ENCODE results near the gene PRR20D. TPM values are rescaled to one million over a fixed set of nuclear protein-coding genes. Genes with fewer than 3 reads are reported as not detected.
"Not testable (repeated sequence)": the region's sequence is repeated elsewhere in the genome, so short reads cannot be mapped to it uniquely, and the experiment has no call there.

PRR20D gene
- not detected for total RNA-seq (2021; ENCODE audit: unreplicated experiment)
- not detected for polyA plus RNA-seq (2012; ENCODE audit: insufficient read length)
- Bru-seq, nascent RNA: not detected
- not detected for BruChase-seq, experiment 1, labeled RNA remaining after a 2-hour chase
- not detected for BruChase-seq, experiment 2, labeled RNA remaining after a 6-hour chase
- long read RNA-seq: 0 reads

GRCh38 chr13:57160332-57160731 lies at the start of gene PRR20D:
Gene PRR20D, plus strand, starts transcription at chr13:57160632. Its CDS starts 387 bp downstream, at chr13:57161019.
- CTCF ChIA-PET; DNase-seq (ENCODE audit: low read depth, low spot score); H3K9me3 ChIP-seq (ENCODE audit: control insufficient read depth, insufficient read depth, low read depth, low read length); H3K36me3 ChIP-seq (ENCODE audit: control insufficient read depth, insufficient read depth, low read length); in situ Hi-C loops (cut with HindIII; ENCODE audit: low pct_unique_long_range_greater_than_20kb, low sequenced_read_pairs); H3K27me3 ChIP-seq (ENCODE audit: control insufficient read depth, insufficient read depth, low read length); H3K4me1 ChIP-seq (ENCODE audit: control insufficient read depth, insufficient read depth, low read length); intact Hi-C loops (cut with micrococcal nuclease; ENCODE audit: unreplicated experiment); POLR2A ChIA-PET; ATAC-seq; H3K4me3 ChIP-seq (ENCODE audit: low read depth in 2 of 2, low read length in 2 of 2); H3K27ac ChIP-seq (ENCODE audit: low read length); BruUV-seq (replicated peaks): not testable (repeated sequence)

GRCh38 chr13:57114945-57115344 lies 45.5 kb upstream of the PRR20D start:
- no peak for DNase-seq (ENCODE audit: low read depth, low spot score)
- ATAC-seq: no peak
- H3K27ac ChIP-seq (ENCODE audit: low read length): no peak overlapping the region
- POLR2A ChIA-PET: no interaction called here
- no peaks in the 10 kb centered on the region for H3K9me3 ChIP-seq (ENCODE audit: control insufficient read depth, insufficient read depth, low read depth, low read length)
- in situ Hi-C loops (cut with HindIII; ENCODE audit: low pct_unique_long_range_greater_than_20kb, low sequenced_read_pairs): no loop called here
- no TSS peak for BruUV-seq (replicated peaks)
- no peaks in the 10 kb centered on the region for H3K4me1 ChIP-seq (ENCODE audit: control insufficient read depth, insufficient read depth, low read length)
- no peak overlapping the region for H3K4me3 ChIP-seq (ENCODE audit: low read depth in 2 of 2, low read length in 2 of 2)
- no peaks in the 10 kb centered on the region for H3K36me3 ChIP-seq (ENCODE audit: control insufficient read depth, insufficient read depth, low read length)
- intact Hi-C loops (cut with micrococcal nuclease; ENCODE audit: unreplicated experiment): no loop called here
- no peaks in the 10 kb centered on the region for H3K27me3 ChIP-seq (ENCODE audit: control insufficient read depth, insufficient read depth, low read length)
- no peak for TF ChIP-seq POLR2AphosphoS5 (IDR thresholded peaks at IDR 0.05; ENCODE audit: low read depth, low read length)
- TF ChIP-seq TCF7L2 (IDR thresholded peaks at IDR 0.05; ENCODE audit: low read depth, low read length): no peak
- TF ChIP-seq REST (IDR thresholded peaks at IDR 0.05; ENCODE audit: insufficient read depth in 1 of 2, low read depth in 2 of 2, low read length in 1 of 2): no peak
- TF ChIP-seq CTCF (IDR thresholded peaks at IDR 0.05): no peak
- no peak for TF ChIP-seq SIN3A (IDR thresholded peaks at IDR 0.05; ENCODE audit: borderline replicate concordance, insufficient read depth, low read depth, low read length)
- CTCF ChIA-PET: no interaction called here

GRCh38 chr13:57123681-57124080 lies 36.8 kb upstream of the PRR20D start:
- intact Hi-C loops (cut with micrococcal nuclease; ENCODE audit: unreplicated experiment) (no loop called here), in situ Hi-C loops (cut with HindIII; ENCODE audit: low pct_unique_long_range_greater_than_20kb, low sequenced_read_pairs) (no loop called here)
- Histone ChIP-seq H3K9me3 (ENCODE audit: control insufficient read depth, insufficient read depth, low read depth, low read length) (no peaks in the 10 kb centered on the region), H3K4me1 (ENCODE audit: control insufficient read depth, insufficient read depth, low read length) (no peaks in the 10 kb centered on the region), H3K27me3 (ENCODE audit: control insufficient read depth, insufficient read depth, low read length) (no peaks in the 10 kb centered on the region), H3K27ac (ENCODE audit: low read length) (no peak overlapping the region), H3K36me3 (ENCODE audit: control insufficient read depth, insufficient read depth, low read length) (no peaks in the 10 kb centered on the region), H3K4me3 (ENCODE audit: low read depth in 2 of 2, low read length in 2 of 2) (no peak overlapping the region)
- no peak for DNase-seq (ENCODE audit: low read depth, low spot score)
- ChIA-PET POLR2A (no interaction called here), CTCF (no interaction called here)
- no peak for ATAC-seq
- no peak for TF ChIP-seq SIN3A (IDR thresholded peaks at IDR 0.05; ENCODE audit: borderline replicate concordance, insufficient read depth, low read depth, low read length)
- TF ChIP-seq TCF7L2 (IDR thresholded peaks at IDR 0.05; ENCODE audit: low read depth, low read length): no peak
- no peak for TF ChIP-seq POLR2AphosphoS5 (IDR thresholded peaks at IDR 0.05; ENCODE audit: low read depth, low read length)
- TF ChIP-seq REST (IDR thresholded peaks at IDR 0.05; ENCODE audit: insufficient read depth in 1 of 2, low read depth in 2 of 2, low read length in 1 of 2): no peak
- no peak for TF ChIP-seq CTCF (IDR thresholded peaks at IDR 0.05)
- BruUV-seq (replicated peaks): no TSS peak

Data from Panc1 (cell line).